ENCODE results near the gene AMOTL2. TPM values are rescaled to one million over a fixed set of nuclear protein-coding genes. Genes with fewer than 3 reads are reported as not detected.

The AMOTL2 gene
- total RNA-seq, 1 experiment from 2014 or later: 142 TPM

DNA sequence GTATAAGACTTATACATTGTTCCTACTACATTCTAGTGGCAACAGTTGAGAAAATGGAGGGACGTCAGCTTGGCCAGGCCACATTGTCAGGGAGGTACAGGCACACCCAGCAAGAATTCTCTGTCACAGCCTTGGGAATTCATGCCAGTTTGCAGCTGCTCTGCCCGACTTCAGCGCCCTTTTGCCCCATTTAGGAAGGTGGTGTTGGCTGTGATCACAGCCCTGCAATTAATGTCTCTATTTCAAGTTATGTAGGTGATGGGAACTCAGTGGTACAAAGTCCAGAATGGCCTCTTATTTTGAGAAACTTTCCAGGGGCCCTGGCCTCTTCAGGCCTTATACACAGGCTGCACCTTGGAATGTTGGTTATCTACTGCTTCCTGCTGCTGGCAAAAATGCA, 26.7 kb downstream of the AMOTL2 start:
- DNase-seq (ENCODE audit: low read depth in 1 of 2, low spot score in 2 of 2): no peak
- Histone ChIP-seq H3K4me3 (no peak overlapping the region), H3K27me3 (replicated peaks) (no peaks in the 10 kb centered on the region), H3K27ac (no peak overlapping the region), H3K4me1 (replicated peaks) (peaks cover 9% of the 10 kb centered on the region), H3K36me3 (peaks cover 10% of the 10 kb centered on the region), H3K9me3 (replicated peaks) (peaks cover 8% of the 10 kb centered on the region; the same call in 1 of the 2 replicates)

DNA sequence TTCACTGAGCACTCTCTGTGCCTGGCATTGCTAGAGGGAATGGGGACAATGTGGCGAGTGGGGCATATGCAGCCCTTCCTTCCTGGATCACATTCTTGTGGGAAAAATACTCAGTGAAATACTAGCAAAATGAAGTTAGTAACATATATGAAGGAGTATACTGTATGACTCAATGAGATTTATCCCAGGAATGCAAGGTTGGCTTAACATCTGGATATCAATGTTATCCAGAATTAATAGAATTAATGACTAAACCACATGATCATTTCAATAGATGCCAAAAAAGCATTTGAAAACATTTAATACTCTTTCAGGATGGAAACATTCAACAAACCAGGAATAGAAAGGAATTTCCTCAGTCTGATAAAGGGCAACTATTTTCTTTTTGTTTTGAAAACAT, 27.5 kb downstream of the AMOTL2 start:
- no peak for DNase-seq (ENCODE audit: low read depth in 1 of 2, low spot score in 2 of 2)
- Histone ChIP-seq H3K4me3 (no peak overlapping the region), H3K9me3 (replicated peaks) (peaks cover 8% of the 10 kb centered on the region; the same call in 1 of the 2 replicates), H3K4me1 (replicated peaks) (peaks cover 9% of the 10 kb centered on the region), H3K36me3 (peaks cover 2% of the 10 kb centered on the region), H3K27me3 (replicated peaks) (no peaks in the 10 kb centered on the region), H3K27ac (no peak overlapping the region)

DNA sequence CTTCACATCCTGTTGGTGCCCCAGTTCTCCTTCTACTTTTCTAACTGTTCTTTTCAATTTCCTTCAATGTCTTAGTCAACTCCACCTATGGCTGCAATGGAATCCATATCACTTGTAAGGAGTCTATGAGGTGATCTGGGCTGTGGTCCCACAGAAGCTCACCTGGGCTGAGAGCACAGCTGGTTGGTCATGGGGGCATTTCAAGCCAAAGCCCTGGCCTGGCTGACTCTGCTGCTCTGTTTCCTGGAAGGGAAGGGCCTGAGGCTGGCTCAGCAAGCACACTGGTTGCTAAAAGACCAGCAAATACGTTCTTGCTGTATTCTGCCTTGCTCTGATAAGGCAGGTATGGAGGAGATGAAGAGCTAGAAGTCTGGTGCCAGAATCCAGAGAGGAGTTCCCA, 29.0 kb downstream of the AMOTL2 start:
- Histone ChIP-seq H3K27me3 (replicated peaks) (no peaks in the 10 kb centered on the region), H3K4me1 (replicated peaks) (peaks cover 9% of the 10 kb centered on the region), H3K4me3 (no peak overlapping the region), H3K9me3 (replicated peaks) (peaks cover 8% of the 10 kb centered on the region; the same call in 1 of the 2 replicates), H3K36me3 (no peaks in the 10 kb centered on the region), H3K27ac (no peak overlapping the region)
- no peak for DNase-seq (ENCODE audit: low read depth in 1 of 2, low spot score in 2 of 2)

DNA sequence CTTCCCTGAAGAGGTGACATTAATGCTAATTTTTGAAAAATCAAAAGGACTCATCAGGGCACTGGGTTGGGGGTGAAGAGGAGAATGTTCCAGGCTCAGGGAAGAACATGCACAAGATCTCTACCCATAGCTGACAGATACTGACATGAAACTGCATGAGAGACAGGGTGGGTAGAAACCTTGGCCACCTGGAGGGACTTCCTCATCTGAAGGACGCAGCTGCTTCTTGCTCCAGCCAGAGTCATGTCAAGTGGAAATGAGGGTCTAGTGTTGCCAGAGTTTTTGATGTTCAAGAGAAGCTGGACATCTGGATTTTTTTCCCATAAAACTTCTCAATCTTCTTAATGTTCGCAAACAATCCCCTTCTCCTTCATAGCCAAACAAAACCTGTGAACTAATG, 29.7 kb downstream of the AMOTL2 start:
- H3K27ac ChIP-seq: no peak overlapping the region

DNA sequence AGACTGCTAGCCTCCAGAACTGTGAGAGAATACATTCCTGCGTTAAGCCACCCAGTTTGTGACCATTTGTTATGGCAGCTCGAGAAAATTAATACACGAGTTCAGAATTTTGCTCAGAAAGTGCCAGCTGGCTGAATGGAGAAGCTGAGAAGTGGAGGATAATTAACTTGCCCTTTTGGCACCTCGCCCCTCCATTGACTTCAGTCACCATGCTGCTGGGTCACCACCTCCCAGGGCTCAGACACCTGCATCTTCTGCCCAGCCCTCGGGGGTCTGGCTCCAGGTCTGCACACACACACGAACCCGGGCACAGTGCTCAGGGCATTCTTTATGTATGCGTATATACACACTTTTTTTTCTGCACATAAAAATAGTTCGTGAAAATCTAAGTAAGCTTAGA, 32.0 kb downstream of the AMOTL2 start:
- H3K27ac ChIP-seq: no peak overlapping the region
- H3K4me3 ChIP-seq: no peak overlapping the region
- H3K27me3 ChIP-seq (replicated peaks): no peaks in the 10 kb centered on the region
- peaks cover 8% of the 10 kb centered on the region; the same call in 1 of the 2 replicates for H3K9me3 ChIP-seq (replicated peaks)
- no peaks in the 10 kb centered on the region for H3K36me3 ChIP-seq
- H3K4me1 ChIP-seq (replicated peaks): no peaks in the 10 kb centered on the region
- no peak for DNase-seq (ENCODE audit: low read depth in 1 of 2, low spot score in 2 of 2)

More for the DNA sequence above, 29.7 kb downstream of the AMOTL2 start:
- Histone ChIP-seq H3K4me3 (no peak overlapping the region), H3K4me1 (replicated peaks) (peaks cover 9% of the 10 kb centered on the region), H3K27me3 (replicated peaks) (no peaks in the 10 kb centered on the region), H3K36me3 (no peaks in the 10 kb centered on the region), H3K9me3 (replicated peaks) (peaks cover 8% of the 10 kb centered on the region; the same call in 1 of the 2 replicates)
- DNase-seq (ENCODE audit: low read depth in 1 of 2, low spot score in 2 of 2): no peak

DNA sequence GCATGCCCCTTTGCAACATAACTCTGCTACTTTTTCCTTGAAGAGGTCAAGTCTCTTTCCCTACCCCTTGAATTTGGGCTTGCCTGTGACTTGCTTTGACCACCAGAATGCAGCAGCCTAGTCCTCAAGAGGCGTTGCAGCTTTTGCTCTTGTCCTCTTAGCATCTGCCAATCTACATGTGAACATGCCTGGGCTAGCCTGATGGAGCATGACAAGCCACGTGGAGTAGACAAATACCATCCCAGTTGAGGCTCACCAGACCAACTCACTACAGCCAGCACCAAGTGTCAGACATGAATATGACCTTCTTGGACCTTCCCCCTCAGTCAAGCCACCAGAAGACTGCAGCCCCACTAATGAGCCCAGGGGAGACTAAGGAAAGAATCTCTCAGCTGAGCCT, 32.9 kb downstream of the AMOTL2 start:
- no peak overlapping the region for H3K27ac ChIP-seq
- no peak for DNase-seq (ENCODE audit: low read depth in 1 of 2, low spot score in 2 of 2)

DNA sequence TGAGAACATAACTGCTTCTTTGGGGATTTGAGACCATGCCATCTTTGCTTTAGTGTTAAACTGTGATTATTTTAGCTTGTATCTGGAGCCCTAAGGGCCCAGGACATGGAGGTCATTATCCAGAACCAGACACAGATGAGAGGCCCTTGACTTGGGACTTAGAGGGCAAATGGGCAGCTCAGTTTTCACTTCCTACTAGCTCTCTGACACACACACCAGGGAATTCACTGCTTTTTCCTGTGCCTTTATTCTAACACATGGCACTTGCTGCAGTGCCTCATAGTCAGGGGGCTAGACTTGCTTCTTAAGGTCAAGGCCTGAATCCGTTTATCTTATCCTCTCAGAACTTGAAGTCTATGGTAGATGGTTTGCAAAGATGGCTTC, 33.3 kb downstream of the AMOTL2 start:
- Histone ChIP-seq H3K36me3 (no peaks in the 10 kb centered on the region), H3K4me1 (replicated peaks) (no peaks in the 10 kb centered on the region), H3K9me3 (replicated peaks) (no peaks in the 10 kb centered on the region), H3K27me3 (replicated peaks) (no peaks in the 10 kb centered on the region), H3K4me3 (no peak overlapping the region), H3K27ac (no peak overlapping the region)
- no peak for DNase-seq (ENCODE audit: low read depth in 1 of 2, low spot score in 2 of 2)

More for the DNA sequence above, 32.9 kb downstream of the AMOTL2 start:
- Histone ChIP-seq H3K4me1 (replicated peaks) (no peaks in the 10 kb centered on the region), H3K9me3 (replicated peaks) (peaks cover 3% of the 10 kb centered on the region; the same call in 1 of the 2 replicates), H3K27me3 (replicated peaks) (no peaks in the 10 kb centered on the region), H3K4me3 (no peak overlapping the region), H3K36me3 (no peaks in the 10 kb centered on the region)

DNA sequence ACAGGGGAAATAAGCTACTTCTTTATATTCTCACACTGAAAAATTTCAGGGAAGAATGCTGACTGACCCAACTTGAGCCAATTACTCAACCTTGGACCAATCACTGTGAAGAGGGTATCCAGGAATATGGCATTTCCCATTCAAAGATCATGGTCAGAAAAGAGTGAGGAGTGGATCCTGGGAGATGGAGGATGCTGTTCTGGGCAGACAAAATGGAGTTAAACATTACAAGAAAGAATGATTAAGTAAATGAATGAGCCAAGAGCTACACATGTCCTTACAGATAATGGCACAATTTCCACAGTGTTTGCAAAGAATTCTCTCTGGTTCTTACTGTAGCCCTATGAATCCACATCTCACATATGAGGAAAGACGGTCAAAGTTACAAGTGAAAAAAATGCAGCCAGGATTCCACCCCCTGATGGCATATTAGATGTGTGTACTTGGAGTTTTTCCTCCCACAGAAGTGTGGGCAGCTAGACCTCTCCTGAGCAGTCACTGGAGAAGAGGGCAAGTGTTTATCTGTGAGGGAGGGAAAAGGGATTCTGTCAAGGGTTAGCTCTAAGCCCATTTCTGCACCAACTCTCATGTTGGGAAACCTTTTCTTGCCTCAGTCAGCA, 33.8 kb downstream of the AMOTL2 start:
- no peak overlapping the region for H3K4me3 ChIP-seq
- H3K9me3 ChIP-seq (replicated peaks): no peaks in the 10 kb centered on the region
- no peak overlapping the region for H3K27ac ChIP-seq
- peaks cover 2% of the 10 kb centered on the region for H3K4me1 ChIP-seq (replicated peaks)
- no peaks in the 10 kb centered on the region for H3K36me3 ChIP-seq
- no peak for DNase-seq (ENCODE audit: low read depth in 1 of 2, low spot score in 2 of 2)
- no peaks in the 10 kb centered on the region for H3K27me3 ChIP-seq (replicated peaks)

DNA sequence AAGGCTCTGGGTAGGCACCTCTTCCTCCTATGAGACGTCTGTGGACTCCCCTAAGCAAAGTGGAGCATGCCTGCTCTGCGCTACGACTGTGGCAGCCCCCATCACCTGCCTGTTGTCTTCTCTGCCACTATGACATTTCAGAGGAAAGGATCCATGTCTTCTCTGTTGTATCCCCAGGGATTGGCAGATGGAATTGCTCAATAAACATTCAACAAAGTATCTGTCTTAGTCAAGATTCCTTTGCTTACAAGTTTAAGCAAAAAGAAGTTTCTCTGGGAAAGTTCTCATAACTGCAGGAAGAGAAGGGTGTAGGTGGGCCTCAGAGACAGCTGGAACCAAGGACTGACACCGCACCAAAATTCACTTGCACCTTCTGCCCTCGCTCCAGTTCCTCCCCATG, 34.3 kb downstream of the AMOTL2 start:
- Histone ChIP-seq H3K27ac (no peak overlapping the region), H3K27me3 (replicated peaks) (no peaks in the 10 kb centered on the region)
- no peak for DNase-seq (ENCODE audit: low read depth in 1 of 2, low spot score in 2 of 2)

DNA sequence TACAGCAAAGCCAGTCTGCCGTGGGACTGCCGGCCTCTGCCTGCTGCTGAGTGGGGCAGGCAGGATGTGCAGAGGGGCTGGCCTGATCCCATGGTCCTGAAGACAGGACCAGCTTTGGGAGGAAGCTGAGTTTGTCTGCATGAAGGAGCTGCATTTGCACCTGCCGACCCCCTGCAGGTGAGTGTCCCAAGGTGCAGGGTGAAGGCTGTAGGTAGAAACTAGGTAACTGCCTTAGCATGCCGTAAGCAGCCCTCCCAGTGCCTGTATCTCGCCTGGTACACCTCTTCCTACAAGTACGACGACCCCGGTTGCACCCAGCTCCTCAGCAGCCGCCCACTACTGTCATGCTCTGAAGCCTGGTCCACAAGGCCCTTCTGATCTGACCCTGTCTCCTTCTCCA, 34.9 kb downstream of the AMOTL2 start:
- no peak overlapping the region for H3K4me3 ChIP-seq
- no peaks in the 10 kb centered on the region for H3K36me3 ChIP-seq
- no peak overlapping the region for H3K27ac ChIP-seq
- H3K9me3 ChIP-seq (replicated peaks): no peaks in the 10 kb centered on the region
- H3K27me3 ChIP-seq (replicated peaks): no peaks in the 10 kb centered on the region
- no peak for DNase-seq (ENCODE audit: low read depth in 1 of 2, low spot score in 2 of 2)
- H3K4me1 ChIP-seq (replicated peaks): peaks cover 13% of the 10 kb centered on the region

More for the DNA sequence above, 34.3 kb downstream of the AMOTL2 start:
- Histone ChIP-seq H3K9me3 (replicated peaks) (no peaks in the 10 kb centered on the region), H3K4me3 (no peak overlapping the region), H3K4me1 (replicated peaks) (peaks cover 8% of the 10 kb centered on the region), H3K36me3 (no peaks in the 10 kb centered on the region)

DNA sequence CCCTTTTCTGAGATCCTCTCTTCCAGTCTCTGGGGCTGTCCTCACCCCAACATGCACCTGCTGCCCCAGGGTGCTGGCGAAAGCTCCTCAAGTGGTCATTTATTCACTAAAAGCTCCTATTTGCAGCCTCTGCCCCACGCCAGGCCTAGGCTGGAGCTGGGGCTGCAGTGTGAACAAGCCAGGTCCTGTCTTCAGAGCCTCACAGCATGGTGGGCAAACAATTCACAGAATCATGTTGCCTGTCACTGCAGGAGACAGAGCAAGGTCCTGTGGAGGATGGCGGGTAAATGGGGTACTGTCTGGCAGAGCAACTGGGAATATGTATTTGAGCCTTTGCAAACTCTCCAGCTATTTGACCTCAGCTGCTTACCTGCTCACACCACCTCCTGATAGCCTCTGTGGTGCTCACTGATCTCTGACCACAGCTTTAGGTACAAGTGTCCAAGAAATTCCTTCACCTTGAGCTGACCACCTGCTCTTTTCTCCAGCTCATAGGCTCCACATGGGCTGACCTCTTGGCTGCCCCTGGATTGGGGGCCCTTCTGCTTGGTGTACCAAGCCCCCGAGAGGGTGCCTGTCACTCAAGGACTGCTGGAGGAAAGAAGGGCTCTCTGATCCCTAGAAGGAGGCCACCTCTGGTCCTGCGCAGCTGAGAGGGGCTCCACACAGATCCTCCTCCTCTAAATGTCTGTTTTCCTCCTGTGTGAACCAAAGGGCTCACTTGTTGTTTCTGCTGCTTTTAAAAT, 35.6 kb downstream of the AMOTL2 start:
- Histone ChIP-seq H3K4me1 (replicated peaks) (peaks cover 20% of the 10 kb centered on the region), H3K27ac (no peak overlapping the region), H3K4me3 (no peak overlapping the region), H3K36me3 (no peaks in the 10 kb centered on the region), H3K27me3 (replicated peaks) (no peaks in the 10 kb centered on the region), H3K9me3 (replicated peaks) (no peaks in the 10 kb centered on the region)
- no peak for DNase-seq (ENCODE audit: low read depth in 1 of 2, low spot score in 2 of 2)

DNA sequence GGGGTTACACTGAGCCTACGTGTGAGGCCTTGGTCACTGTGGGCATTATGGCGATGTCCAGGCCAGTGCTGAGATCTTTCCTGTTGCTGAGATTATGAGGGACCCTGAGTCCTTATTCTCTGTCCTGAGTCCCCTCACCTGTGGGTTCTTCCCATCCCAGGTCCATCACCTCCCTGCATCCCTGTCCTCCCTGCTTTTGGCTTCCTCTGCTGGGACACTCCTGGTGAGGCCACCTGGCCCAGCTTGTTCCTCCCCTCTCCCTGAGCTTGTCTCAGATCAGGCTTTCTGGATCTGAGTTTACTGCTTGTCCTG, 36.1 kb downstream of the AMOTL2 start:
- DNase-seq (ENCODE audit: low read depth in 1 of 2, low spot score in 2 of 2): no peak
- H3K36me3 ChIP-seq: no peaks in the 10 kb centered on the region
- H3K4me3 ChIP-seq: no peak overlapping the region
- no peaks in the 10 kb centered on the region for H3K27me3 ChIP-seq (replicated peaks)
- H3K27ac ChIP-seq: no peak overlapping the region
- no peaks in the 10 kb centered on the region for H3K9me3 ChIP-seq (replicated peaks)
- peaks cover 25% of the 10 kb centered on the region for H3K4me1 ChIP-seq (replicated peaks)

DNA sequence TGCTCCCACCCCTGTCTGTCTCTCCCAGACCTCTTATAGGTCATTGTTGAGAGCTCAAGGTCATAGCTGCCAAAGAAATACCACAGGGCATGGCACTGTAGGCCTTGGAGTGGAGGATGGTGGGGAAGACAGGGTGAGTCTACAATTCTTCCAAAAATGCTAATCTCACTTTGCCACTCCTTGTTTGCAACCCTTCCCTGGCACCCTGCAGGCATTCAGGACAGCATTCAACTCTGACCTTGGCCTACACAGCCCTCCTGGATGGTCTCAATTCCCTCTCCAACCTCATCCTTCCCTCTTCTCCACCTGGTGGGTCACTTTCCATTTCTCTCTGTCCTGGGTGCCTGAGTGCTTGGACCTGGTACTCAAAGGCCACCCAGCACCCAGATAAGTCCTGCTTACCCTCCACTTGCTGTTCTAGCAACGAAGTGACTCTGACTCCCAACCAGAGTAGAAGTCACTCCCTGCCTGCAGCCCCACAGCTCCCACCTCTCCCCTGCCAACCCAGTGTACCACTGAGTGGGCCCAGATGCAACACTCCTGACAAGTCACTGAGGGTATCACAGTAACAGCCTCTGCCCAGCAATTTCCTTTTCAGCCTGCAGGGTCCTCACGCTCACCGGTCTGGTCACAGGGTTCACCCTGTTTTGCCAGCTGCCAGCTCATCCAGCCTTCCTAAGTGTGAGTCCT, 36.6 kb downstream of the AMOTL2 start:
- no peaks in the 10 kb centered on the region for H3K9me3 ChIP-seq (replicated peaks)
- peaks cover 29% of the 10 kb centered on the region for H3K4me1 ChIP-seq (replicated peaks)

DNA sequence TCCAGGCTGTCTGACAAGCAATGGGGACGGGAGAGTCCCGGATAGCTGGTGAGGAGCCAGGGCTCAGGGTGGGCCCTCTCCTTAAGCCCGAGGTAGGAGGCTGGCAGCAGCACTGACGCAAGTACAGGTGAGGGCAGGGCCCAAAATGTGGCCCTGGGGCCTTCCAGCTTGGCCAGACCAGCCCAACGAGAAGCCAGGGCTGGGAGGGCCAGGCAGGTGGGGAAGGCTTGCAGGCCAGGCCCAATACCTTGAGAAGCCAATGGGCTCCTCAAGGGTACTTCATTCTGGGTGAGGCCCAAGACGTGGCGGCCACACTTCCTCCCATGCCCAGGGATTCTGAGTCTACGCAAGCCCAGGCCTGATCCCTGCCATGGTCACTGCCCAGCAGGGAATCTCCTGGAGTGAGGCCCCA, 37.2 kb downstream of the AMOTL2 start:
- H3K27ac ChIP-seq: no peak overlapping the region
- H3K27me3 ChIP-seq (replicated peaks): no peaks in the 10 kb centered on the region
- no peaks in the 10 kb centered on the region for H3K36me3 ChIP-seq
- H3K4me3 ChIP-seq: no peak overlapping the region
- H3K9me3 ChIP-seq (replicated peaks): no peaks in the 10 kb centered on the region
- DNase-seq (ENCODE audit: low read depth in 1 of 2, low spot score in 2 of 2): no peak
- peaks cover 34% of the 10 kb centered on the region for H3K4me1 ChIP-seq (replicated peaks)

More for the DNA sequence above, 36.6 kb downstream of the AMOTL2 start:
- H3K27ac ChIP-seq: no peak overlapping the region
- H3K27me3 ChIP-seq (replicated peaks): no peaks in the 10 kb centered on the region
- DNase-seq (ENCODE audit: low read depth in 1 of 2, low spot score in 2 of 2): no peak
- no peaks in the 10 kb centered on the region for H3K36me3 ChIP-seq
- H3K4me3 ChIP-seq: no peak overlapping the region
